Right lobe of liver (tissue), 4 donors: ENCODE data around the gene GET3.

ENCODE experiments used
- CTCF ChIP-seq, 4 donors: fragments of 200-600 bp in 3 of 4; fragments of 450-650 bp in 1 of 4; IDR thresholded peaks; one replicate each; pipeline versions ENCODE4 v1.5.1 to v1.8.0; 2016 to 2022; ENCODE audit warnings: antibody characterized with exemption in 4 of 4, mild to moderate bottlenecking in 2 of 4
- POLR2A ChIP-seq: fragments of 450-650 bp; IDR thresholded peaks from one replicate; pipeline ENCODE4 v1.6.1; 2017; ENCODE audit warnings: antibody characterized with exemption, mild to moderate bottlenecking
- donor health status: DM: no; HTN: no; CAD: no.
- donor health status: DM: no; HTN: no; CAD: no.
- donor health status: DM: no; HTN: yes; CAD: no.

GRCh38 chr19:12786141-12786870, 49.0 kb downstream of the GET3 start:
- TF ChIP-seq CTCF (IDR thresholded peaks at IDR 0.05) (no peak), POLR2A (peak; percentile 25)
